PFSK-1 (cell line): ENCODE results near the gene ARHGEF19.

Experiments used
- FOXP2 ChIP-seq: optimal IDR thresholded peaks from 2 replicates; pipeline ENCODE3; 2011; ENCODE audit warnings: borderline replicate concordance, control low read depth, inconsistent platforms; ENCODE audit not compliant: insufficient read depth; ENCODE audit errors: extremely low read length, extremely low read depth
- POLR2AphosphoS5 ChIP-seq: IDR thresholded peaks from 2 replicates; pipeline ENCODE4 v1.6.1; 2012; ENCODE audit warnings: low read depth, mild to moderate bottlenecking, control low read depth, low read length, moderate library complexity
- REST ChIP-seq, 2 experiments: IDR thresholded peaks; 2 replicates each; pipeline versions ENCODE4 v1.6.1 to v1.8.0; 2011 to 2012; ENCODE audit warnings: low read depth in 2 of 2, low read length in 2 of 2, control low read depth in 1 of 2, inconsistent platforms in 1 of 2, mild to moderate bottlenecking in 1 of 2, moderate library complexity in 1 of 2; ENCODE audit not compliant: insufficient read depth in 1 of 2
- SIN3A ChIP-seq: IDR thresholded peaks from 2 replicates; pipeline ENCODE4 v1.6.1; 2012; ENCODE audit warnings: mild to moderate bottlenecking, low read length, moderate library complexity, borderline replicate concordance; ENCODE audit not compliant: insufficient read depth
- TAF1 ChIP-seq: IDR thresholded peaks from 2 replicates; pipeline ENCODE4 v1.6.1; 2012; ENCODE audit warnings: low read length, control low read depth, borderline replicate concordance; ENCODE audit not compliant: insufficient read depth

Gene ARHGEF19

GRCh38 chr1:16224472-16224871 is 12.0 kb upstream of the ARHGEF19 start:
- TF ChIP-seq TAF1 (no peak), FOXP2 (no peak), REST (IDR thresholded peaks at IDR 0.05; ENCODE audit: insufficient read depth in 1 of 2, low read depth in 2 of 2, low read length in 2 of 2) (no peak)

- no peak for TF ChIP-seq REST (IDR thresholded peaks at IDR 0.05; ENCODE audit: insufficient read depth in 1 of 2, low read depth in 2 of 2, low read length in 2 of 2)
- TF ChIP-seq POLR2AphosphoS5: no peak
- TF ChIP-seq FOXP2: no peak
- no peak for TF ChIP-seq SIN3A
- no peak for TF ChIP-seq TAF1
Measured at GRCh38 chr1:16221499-16221898, 9.0 kb upstream of the ARHGEF19 start.

GRCh38 chr1:16219968-16220500 is 7.6 kb upstream of the ARHGEF19 start:
- TF ChIP-seq FOXP2 (no peak), TAF1 (no peak), SIN3A (no peak), REST (IDR thresholded peaks at IDR 0.05; ENCODE audit: insufficient read depth in 1 of 2, low read depth in 2 of 2, low read length in 2 of 2) (no peak), POLR2AphosphoS5 (no peak)

- TF ChIP-seq REST (IDR thresholded peaks at IDR 0.05; ENCODE audit: insufficient read depth in 1 of 2, low read depth in 2 of 2, low read length in 2 of 2) (no peak), FOXP2 (no peak), TAF1 (no peak)
Measured at GRCh38 chr1:16218674-16219071, 6.2 kb upstream of the ARHGEF19 start.

- TF ChIP-seq SIN3A: no peak
- TF ChIP-seq POLR2AphosphoS5: no peak
- no peak for TF ChIP-seq REST (IDR thresholded peaks at IDR 0.05; ENCODE audit: insufficient read depth in 1 of 2, low read depth in 2 of 2, low read length in 2 of 2)
- no peak for TF ChIP-seq TAF1
- no peak for TF ChIP-seq FOXP2
Measured at GRCh38 chr1:16218014-16218673, 5.7 kb upstream of the ARHGEF19 start.
